HG02588 (cell line): Measurements from ENCODE around the gene TREM1.
"Not testable (repeated sequence)": the region's sequence is repeated elsewhere in the genome, so short reads cannot be mapped to it uniquely, and the experiment has no call there.

Experiments
- ATAC-seq: cut with Tn5 transposase; IDR thresholded peaks from one replicate; pipeline ENCODE4 v1.9.1; 2021; ENCODE audit warnings: mild to moderate bottlenecking, moderate library complexity; ENCODE audit not compliant: unreplicated experiment

The TREM1 gene

DNA sequence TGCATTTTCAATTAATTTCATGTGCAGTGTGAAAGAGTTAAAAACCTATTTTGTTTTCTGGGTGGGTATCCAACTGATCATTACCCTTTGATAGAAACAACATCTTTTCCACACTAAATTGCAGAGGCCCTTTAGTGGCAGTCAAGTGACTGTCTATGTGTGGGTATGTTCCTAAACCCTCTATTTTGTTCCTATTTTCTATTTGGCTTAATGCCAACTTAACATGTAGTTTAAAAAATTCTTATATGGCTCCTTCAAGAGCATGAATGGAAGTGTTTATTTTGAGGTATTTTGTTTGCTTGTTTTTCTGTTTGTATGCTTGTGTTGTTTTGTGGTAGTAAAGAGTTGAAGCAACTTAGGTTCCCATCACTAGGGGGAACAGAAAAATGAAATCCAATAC is 19.9 kb downstream of the TREM1 start:
- ATAC-seq = no peak

DNA sequence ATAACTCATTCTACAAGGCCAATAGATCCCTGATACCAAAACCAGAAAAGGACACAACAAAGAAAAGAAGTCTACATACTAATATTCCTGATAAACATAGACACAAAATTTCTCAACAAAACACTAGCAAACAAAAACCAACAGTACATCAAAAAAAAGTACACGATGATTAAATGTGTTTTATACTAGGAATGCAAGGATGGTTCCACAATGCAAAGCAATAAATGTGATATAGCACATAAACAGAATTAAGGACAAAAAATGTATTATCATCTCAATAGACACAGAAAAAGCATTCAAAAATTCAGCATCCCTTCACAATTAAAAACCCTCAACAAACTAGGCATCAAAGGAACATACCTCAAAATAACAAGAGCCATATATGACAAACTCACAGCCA is 23.2 kb downstream of the TREM1 start:
- no peak for ATAC-seq

DNA sequence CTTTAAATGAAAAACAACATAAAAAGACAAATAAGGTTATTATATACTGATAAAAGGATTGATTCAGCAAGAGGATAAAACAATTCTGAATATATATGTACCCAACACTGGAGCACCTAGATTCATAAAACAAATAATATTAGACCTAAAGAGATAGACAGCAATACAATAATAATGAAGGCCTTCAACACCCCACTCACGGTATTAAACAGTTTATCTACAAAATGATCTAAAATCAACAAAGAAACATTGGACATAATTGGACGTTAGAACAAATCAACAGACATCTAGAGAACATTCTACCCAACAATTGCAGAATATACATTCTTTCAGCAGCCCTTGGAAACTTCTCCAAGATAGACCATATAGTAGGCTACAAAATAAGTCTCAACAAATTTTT is 24.1 kb downstream of the TREM1 start:
- ATAC-seq = no peak

DNA sequence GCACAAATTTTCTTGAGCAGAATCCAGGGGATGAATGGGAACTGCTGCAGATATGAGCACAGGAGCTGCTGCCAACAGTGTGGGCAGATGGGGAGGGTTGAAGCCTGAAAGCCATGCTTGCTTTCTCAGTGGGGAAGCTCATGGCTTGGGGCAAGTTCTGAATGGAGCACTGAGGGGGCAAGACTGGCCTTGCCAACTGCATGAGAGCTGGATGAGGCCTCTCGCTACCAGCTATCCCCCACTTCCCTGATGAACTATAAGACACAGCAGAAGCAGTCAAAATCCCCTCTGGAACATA is 28.3 kb downstream of the TREM1 start:
- no peak for ATAC-seq

DNA sequence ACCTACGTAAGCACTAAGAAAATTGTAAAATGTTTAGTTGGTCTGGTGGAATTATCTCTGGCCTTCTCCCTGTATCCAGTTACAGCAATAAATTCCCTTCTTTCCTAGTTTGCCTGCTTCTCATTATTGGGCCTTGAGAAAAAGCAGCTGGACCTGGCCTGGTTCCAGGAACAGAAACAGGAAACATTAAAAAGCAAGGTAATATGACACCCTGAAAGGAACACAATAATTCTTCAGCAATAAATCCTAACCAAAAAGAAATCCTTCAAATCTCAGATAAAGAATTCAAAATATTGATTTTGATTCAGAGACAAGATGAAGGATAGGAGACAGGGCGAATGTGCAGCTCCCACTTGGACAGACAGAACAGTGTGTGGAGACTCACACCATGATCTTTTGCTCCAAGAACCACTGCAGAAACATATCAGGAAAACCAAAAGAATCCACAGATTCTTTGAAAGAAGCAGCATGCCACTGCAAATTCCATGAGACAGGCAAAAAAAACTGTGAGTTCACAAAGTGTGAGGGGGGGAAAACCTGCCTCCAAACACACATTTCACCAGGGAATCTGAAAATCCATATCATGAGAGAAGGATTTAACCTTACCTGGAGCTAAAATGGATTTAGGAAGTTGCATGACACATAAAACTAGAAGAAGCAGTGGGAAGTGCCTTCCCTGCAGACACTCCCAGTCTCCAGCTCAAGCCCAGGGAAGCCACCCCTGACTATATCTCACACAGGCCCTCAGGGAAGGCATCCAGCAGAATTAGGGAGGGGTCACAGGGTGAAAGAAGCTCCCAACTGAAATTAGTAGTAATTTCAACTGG is 28.9 kb downstream of the TREM1 start:
- no peak for ATAC-seq

DNA sequence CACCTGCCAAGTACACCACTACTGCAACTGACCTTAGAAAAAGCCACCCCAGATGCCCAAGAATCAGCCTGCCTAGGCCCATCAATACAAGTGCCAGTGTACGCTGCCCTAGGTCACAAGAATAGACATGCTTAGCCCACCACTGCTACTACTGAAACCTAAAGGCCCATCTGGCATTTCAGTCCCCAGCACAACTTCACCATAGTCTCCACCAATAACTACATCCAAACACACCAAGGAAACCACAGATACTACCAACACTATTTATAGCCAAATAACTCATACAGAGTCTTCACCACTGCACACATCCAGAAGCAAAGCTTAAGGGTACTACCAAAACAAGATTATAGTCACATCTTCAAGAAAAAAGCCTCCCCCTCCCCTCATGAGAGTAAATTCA is 30.1 kb downstream of the TREM1 start:
- ATAC-seq = no peak

DNA sequence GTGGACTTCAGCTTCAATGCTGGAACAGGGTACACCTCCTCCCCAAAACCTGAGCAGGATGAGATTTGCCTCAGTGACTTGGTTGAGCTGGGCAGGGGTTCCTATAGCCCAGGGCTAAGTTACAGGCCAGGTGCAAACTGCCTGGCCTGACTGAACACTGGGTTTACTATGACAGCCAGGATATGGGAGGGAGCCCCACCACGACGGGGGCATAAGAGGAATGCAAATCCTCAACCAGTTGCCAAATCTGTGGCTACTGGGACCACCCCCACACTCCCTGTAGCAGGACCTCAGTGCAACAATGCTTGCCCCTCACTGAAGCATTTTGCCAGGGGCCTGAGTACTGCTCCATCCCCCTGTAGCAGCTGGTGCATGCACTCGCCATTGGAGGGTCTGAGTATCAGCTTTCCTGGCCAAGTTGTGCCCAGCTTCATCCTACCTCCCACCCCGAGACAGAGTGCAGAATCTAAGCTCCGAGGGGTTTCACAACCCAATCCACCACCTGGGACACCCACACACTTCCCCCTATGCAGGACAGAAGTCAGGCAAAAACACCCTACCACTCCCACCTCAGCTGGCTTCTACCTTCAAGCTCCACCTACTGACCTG is 30.7 kb downstream of the TREM1 start:
- no peak for ATAC-seq

DNA sequence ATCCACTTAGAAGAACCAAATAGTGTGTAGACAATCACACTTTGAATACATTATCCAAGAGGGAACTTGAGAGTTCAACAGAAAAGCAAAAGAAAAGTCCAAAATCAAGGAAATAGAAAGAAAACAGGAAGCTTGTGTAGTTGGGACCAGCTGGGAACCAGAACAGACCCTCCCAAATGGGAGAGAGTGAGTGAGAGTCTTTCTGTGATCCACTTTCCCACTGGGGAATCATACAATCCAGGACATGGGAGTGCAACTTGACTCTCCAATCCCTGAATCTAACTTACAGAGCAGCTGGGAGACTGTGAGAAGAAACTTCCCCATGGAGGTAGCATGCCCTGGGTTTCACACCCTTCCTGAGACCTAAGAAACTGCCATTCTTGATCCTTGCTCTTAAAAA is 31.4 kb downstream of the TREM1 start:
- ATAC-seq = no peak

DNA sequence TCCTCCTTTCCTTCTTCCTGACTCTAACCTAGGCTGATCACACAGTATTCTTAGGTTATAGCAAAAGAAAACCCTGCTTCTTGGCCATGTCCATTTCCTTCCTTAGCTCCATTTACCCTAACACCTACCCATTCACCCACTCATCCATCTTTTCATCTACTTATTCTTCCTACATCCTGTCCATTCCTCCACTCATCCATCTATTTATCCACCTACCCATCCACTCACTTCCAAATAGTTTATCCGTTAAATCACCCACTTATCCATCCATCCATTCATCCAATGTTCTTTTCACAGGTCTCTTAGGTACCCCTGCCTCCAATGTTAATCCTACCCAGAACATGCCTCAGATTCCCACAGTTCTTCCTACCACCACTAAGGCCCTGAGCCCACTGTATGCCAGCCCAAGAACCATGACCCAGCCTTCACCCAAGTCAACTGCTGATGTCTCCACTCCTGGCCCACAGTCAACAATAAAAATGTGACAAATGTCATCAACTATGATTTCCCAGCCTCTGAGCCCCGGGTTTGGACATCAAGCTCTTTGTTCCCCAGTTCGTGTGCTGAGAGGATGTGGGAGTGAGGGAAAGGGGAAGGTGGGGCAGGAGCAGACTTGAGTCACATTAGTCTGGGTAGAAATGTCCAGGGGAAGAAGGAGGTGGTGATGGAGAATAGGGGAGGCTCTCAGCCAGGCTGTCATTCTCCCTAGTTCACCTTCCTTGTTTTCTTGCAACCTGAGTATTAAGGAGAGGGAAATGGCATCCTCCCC is 33.9 kb downstream of the TREM1 start:
- ATAC-seq = no peak

DNA sequence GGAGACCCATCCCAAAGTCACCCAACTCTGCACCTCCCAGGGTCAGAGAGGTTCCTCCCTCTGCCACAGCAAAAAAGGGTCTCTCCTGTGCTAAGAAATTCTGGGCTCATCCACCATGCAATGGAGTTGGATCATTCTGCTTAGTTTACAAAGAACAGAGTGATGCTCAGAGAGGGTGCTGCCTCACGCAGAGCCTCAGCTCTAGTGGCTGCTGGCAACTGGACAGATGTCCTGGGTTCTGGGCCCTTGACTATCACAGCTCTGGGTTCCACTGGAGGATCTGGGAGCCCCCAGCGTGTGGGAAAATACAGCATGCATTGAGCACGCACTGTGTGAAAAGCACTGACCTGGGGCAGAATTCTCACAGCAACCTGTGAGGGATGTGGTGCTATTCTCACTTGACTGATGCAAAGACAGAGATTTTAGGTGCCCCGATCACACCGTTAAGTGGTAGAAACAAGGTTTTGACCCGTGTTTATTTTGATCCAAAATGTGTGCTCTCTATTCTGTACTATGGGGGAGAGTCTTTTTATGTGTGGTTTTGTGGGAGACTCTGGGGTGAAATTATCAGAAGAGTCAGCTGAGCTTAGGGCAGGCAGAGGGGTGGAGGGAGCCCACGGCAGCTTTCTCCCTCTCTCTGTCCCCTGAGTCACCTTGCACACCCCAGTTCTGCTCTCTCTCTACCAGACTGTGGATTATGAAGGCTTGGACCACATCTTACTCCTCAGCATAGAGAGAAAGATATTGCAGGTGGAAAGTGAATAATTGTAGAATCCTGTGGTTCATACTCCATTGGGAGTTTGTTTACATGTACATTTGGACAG is 38.4 kb downstream of the TREM1 start:
- ATAC-seq = no peak

DNA sequence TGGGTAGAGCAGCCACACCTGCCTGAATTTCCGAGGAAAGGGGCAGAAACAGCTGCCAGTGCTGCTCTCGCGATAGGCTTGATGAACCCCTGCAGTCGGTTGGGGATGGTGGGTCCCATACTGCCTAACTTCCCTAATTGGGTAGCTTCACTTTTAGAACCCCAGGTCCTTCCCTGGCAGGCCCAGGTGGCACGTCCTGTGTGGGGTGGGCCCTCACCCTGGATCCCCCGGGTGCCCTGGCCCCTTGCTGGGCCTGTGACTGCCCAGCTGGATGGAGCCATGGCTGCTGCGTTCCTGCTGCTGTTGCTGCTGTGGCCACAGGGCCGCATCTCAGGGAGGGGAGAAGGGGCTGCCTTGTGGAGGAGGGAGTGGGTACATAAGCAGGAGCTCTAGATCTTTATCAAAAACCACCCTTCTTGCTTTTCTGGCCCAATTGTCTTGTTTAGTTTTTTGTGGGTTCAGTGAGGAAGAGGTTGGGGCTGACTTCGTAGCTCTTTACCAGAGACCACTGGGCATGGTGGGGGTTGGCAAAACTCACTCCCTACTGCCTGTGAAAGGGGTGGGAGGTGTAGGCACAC is 39.1 kb downstream of the TREM1 start:
- ATAC-seq = no peak

DNA sequence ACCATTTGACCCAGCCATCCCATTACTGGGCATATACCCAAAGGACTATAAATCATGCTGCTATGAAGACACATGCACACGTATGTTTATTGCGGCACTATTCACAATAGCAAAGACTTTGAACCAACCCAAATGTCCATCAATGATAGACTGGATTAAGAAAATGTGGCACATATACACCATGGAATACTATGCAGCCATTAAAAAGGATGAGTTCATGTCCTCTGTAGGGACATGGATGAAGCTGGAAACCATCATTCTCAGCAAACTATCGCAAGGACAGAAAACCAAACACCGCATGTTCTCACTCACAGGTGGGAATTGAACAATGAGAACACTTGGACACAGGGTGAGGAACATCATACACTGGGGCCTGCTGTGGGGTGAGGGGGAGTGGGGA is 40.0 kb downstream of the TREM1 start:
- not testable (repeated sequence) for ATAC-seq

DNA sequence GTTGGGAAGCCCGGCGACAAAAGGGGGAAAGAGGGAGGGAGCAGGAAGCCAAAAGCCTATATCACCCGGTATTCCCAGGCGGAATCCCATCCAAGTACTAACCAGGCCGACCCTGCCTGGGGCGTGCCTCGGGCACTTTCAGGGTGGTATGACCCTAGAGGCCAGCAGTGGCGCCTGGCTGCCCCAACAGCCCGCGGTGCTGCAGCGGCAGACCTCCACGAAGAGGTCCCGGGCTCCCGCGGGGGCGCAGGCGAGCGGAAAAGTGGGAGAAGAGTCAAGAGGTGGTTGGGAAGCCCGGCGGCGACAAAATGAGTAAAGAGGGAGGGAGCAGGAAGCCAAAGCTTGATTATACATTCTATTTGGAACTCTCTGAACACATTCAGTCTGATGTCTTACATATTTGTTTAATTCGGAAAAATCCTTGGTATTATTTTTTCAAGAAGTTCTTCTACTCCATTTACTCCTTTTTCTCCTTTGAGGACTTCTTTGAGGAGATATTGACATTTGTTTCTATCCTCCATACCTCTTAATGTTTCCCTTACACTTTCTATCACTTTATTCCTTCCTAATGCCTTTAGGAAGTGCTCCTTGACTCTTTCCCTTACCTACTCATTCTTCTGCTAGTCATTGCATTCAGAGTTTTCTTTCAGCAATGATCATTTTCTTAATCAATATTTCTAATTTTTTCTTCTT is 46.9 kb downstream of the TREM1 start:
- ATAC-seq = no peak

DNA sequence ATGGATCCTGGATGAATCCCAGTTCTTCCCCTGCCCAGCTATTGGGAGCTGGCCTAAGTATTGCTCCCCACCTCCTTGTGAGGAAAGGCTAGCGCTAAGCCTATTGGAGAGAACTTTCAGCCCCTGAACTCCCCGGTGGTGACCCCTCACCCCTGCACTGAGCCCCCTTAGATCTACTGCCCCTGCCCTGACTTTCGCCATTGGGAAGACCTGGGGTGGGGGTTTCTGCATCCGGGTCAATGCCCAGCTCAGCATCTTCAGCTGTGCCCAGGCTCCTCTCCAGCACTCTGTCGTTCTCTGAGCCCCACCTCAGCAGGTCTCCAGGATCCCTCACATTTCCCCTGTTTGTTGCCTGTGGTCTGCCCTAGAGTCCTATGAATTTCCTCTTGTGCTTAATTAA is 49.4 kb downstream of the TREM1 start:
- no peak for ATAC-seq

DNA sequence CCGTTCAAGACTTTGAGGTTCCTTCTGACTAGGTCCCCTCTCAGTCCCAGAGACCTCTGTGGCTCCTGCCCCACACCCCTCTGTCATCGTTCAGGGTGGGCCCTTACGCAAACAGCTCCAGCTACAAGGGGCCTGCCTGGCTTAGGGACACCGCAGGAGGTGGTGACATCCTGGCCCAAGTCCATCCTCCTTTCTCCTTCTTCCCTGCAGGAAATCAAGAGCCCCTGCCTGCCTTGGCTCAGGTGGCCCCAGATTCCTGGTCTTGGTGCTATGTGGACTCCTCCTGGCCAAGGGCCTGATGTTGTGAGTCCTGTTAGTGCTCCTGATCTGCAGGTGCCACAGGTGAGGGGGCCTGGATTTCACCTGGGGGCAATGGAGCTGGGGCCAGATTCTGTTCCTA is 50.2 kb downstream of the TREM1 start:
- ATAC-seq = no peak

DNA sequence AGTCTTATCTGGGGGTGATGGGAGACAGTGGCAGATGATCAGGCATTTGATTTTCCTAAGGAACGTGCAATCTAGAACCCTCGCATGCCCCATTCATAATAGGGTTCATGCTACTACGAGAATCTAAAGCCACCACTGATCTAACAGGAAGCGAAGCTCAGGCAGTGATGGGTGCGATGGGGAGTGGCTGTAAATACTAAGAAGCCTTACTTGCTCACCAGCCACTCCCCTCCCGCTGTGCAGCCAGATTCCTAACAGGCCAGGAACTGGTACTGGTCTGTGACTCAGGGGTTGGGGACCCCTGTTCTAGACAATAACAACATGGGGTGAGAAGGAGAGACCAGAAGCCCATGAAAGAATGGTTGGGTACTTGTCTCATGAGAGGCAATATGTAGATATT is 53.8 kb downstream of the TREM1 start:
- no peak for ATAC-seq

DNA sequence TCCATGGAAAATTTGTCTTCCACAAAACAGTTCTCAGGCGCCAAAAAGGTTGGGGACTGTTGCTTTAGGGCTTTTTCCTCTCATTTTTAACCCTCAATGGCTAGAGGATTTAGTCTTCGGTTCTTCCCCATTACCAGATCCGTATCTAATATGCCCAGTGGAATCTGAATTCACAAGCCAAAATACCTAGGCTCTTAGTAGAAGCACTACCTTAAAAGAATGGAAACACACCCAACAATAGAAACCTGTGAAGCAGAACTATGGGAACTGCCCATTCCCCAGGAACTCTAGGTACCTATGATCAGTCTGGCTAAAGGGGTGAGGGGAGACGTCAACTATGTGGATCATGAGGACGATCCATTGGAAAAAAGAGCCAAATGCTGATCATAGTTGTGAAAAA is 55.2 kb downstream of the TREM1 start:
- no peak for ATAC-seq

DNA sequence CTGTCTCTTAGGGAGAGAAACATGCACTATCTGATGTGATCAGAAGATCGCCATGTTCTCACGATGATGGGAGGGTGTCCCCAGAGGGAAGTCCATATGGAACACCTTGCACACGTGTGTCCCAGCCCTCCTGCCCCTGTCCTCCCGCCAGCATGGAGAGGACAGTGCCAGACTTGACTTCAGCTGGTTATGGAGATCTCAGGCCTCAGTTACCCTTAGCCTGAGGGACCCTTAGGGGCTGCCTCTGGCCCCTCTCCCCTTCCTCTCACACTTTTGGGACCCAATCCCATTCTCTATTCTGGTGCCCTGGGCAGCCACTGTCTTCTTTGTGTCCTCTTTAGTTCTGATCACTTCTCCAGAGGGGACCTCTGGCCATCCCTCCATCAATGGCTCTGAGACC is 56.8 kb downstream of the TREM1 start:
- no peak for ATAC-seq

DNA sequence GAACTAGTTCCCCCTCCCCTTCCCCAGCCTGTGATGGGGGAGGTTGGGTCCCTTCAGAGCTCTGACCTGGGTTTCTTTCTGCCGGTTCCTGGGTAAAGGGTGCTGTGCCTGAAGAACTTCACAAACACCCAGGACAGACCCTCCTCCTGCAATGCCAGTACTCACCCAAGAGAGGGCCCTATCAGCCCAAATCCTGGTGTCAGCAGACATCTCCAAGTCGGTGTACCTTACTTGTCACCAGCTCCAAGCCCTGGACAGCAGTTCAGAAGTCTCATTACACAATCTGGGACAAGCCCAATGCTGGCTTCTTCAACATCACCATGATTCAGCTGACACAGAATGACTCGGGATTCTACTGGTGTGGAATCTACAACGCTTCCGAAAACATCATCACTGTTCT is 57.9 kb downstream of the TREM1 start:
- no peak for ATAC-seq

DNA sequence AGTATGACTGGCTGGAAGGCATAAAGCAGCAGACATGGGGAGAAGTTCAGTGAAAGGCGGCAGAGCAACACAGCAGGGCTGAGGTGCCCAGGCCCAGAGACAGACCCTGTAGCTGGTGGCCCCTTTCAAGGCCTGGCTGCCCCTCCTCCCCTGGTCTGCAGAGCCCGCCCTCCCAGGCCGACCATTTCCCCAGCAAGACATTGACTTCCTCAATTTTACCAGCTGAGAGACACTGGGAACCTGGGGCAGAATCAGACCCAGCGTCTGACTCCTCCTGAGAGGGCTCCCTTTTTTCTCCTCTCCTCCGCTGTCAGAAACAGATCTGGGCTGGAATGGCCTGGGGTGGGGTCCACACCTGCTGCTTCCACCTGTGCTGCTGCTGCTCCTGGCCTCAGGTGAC is 58.4 kb downstream of the TREM1 start, which contains the start of gene TREML4:
Gene TREML4 (plus strand): TSS at position 254 of the 400 bp plus-strand sequence. CDS start 79 bp downstream, at position 333.
- ATAC-seq = no peak
